Coronary artery (tissue), 2 donors: ENCODE data around the gene TTLL7.
"Not testable (repeated sequence)": the region's sequence is repeated elsewhere in the genome, so short reads cannot be mapped to it uniquely, and the experiment has no call there.

Experiments used
- DNase-seq: peaks from one replicate; pipeline ENCODE4 v3.0.0-alpha.2; 2017; ENCODE audit warnings: low spot score
- H3K27ac ChIP-seq, 2 donors: fragments of 200-600 bp; sonication (generic); one replicate each; pipeline ENCODE4 v1.5.1; 2016 to 2019
- H3K4me3 ChIP-seq: fragments of 200-600 bp; sonication (generic); 2 replicates; pipeline ENCODE4 v1.5.1; 2016; ENCODE audit warnings: mild to moderate bottlenecking, moderate library complexity
- CTCF ChIP-seq: fragments of 200-600 bp; sonication (generic); IDR thresholded peaks from one replicate; pipeline ENCODE4 v1.5.1; 2019; ENCODE audit warnings: antibody characterized with exemption

TTLL7 gene

GRCh38 chr1:83923553-83923952, 75.4 kb downstream of the TTLL7 start:
- Histone ChIP-seq H3K27ac (no peak overlapping the region), H3K4me3 (no peak overlapping the region)
- TF ChIP-seq CTCF: no peak
- DNase-seq: no peak

- no peak for TF ChIP-seq CTCF
- no peak for DNase-seq
- H3K27ac ChIP-seq: no peak overlapping the region
- no peak overlapping the region for H3K4me3 ChIP-seq
These were observed 76.5 kb downstream of the TTLL7 start for GRCh38 chr1:83922431-83922830.

GRCh38 chr1:83920320-83920719, 78.6 kb downstream of the TTLL7 start:
- no peak for TF ChIP-seq CTCF
- Histone ChIP-seq H3K27ac (no peak overlapping the region), H3K4me3 (no peak overlapping the region)
- DNase-seq: no peak

GRCh38 chr1:83919872-83920271, 79.1 kb downstream of the TTLL7 start:
- no peak overlapping the region for H3K27ac ChIP-seq
- TF ChIP-seq CTCF: no peak
- DNase-seq: no peak
- no peak overlapping the region for H3K4me3 ChIP-seq

- Histone ChIP-seq H3K27ac (no peak overlapping the region), H3K4me3 (no peak overlapping the region)
- DNase-seq: no peak
- TF ChIP-seq CTCF: no peak
These were observed 80.1 kb downstream of the TTLL7 start for GRCh38 chr1:83918688-83919285.

GRCh38 chr1:83917959-83918358, 81.0 kb downstream of the TTLL7 start:
- no peak for DNase-seq
- Histone ChIP-seq H3K27ac (no peak overlapping the region), H3K4me3 (no peak overlapping the region)
- TF ChIP-seq CTCF: no peak

- H3K4me3 ChIP-seq, DNase-seq, H3K27ac ChIP-seq: not testable (repeated sequence)
These were observed 82.8 kb downstream of the TTLL7 start for GRCh38 chr1:83916094-83916493.

- no peak overlapping the region for H3K4me3 ChIP-seq
- DNase-seq: no peak
- no peak for TF ChIP-seq CTCF
- H3K27ac ChIP-seq: no peak overlapping the region
These were observed 86.1 kb downstream of the TTLL7 start for GRCh38 chr1:83912876-83913275.
